ENCODE data around the gene C19orf12. TPM values are rescaled to one million over a fixed set of nuclear protein-coding genes. Genes with fewer than 3 reads are reported as not detected.

Gene C19orf12
- total RNA-seq, 2 experiments from 2014 or later = 12.5 to 20.6 TPM

GRCh38 chr19:29752450-29753025 is 37.5 kb upstream of the C19orf12 start:
- H3K36me3 ChIP-seq (ENCODE audit: insufficient read depth, low read length) = no peaks in the 10 kb centered on the region
- DNase-seq (ENCODE audit: low spot score) = no peak
- no peak for TF ChIP-seq CTCF (conservative IDR thresholded peaks at IDR 0.05; ENCODE audit: low read length)
- no peak for TF ChIP-seq EZH2phosphoT487 (IDR thresholded peaks at IDR 0.05; ENCODE audit: borderline replicate concordance, low read depth, low read length)
- H2AFZ ChIP-seq (ENCODE audit: low read length) = no peak overlapping the region
- H3K27ac ChIP-seq (ENCODE audit: low read depth, low read length, poor library complexity, severe bottlenecking) = no peak overlapping the region
- ChIA-PET CTCF (ENCODE audit: unreplicated experiment) (interaction anchor here (0.6 kb wide), 1 partner anchor 117 kb away, joined by 5 read pairs; no protein-coding TSS in a partner anchor), POLR2A (interaction anchor here (0.6 kb wide), 1 partner anchor 98 kb away, joined by 3 read pairs; no protein-coding TSS in a partner anchor)
- H3K4me1 ChIP-seq (ENCODE audit: insufficient read depth, low read length, poor library complexity, severe bottlenecking) = no peaks in the 10 kb centered on the region
- BruUV-seq (replicated peaks) = no TSS peak
- no peaks in the 10 kb centered on the region for H3K79me2 ChIP-seq (ENCODE audit: insufficient read depth, low read depth, low read length)
- H3K4me2 ChIP-seq (ENCODE audit: low read length) = no peak overlapping the region
- H3K9me3 ChIP-seq (ENCODE audit: low read length) = no peaks in the 10 kb centered on the region
- H3K4me3 ChIP-seq (ENCODE audit: low read depth, low read length, poor library complexity, severe bottlenecking) = no peak overlapping the region
- no peaks in the 10 kb centered on the region for H3K9me2 ChIP-seq (ENCODE audit: insufficient read depth, low read length)
- no peaks in the 10 kb centered on the region for H4K20me1 ChIP-seq (ENCODE audit: insufficient read depth, low read length)
- intact Hi-C loops (cut with micrococcal nuclease; ENCODE audit: unreplicated experiment) = no loop called here

- ChIA-PET POLR2A (interaction anchor here (0.6 kb wide), 1 partner anchor 99 kb away, joined by 3 read pairs; no protein-coding TSS in a partner anchor), CTCF (ENCODE audit: unreplicated experiment) (no interaction called here)
- DNase-seq (ENCODE audit: low spot score) = no peak
- no peak overlapping the region for H3K27ac ChIP-seq (ENCODE audit: low read depth, low read length, poor library complexity, severe bottlenecking)
- TF ChIP-seq EZH2phosphoT487 (IDR thresholded peaks at IDR 0.05; ENCODE audit: borderline replicate concordance, low read depth, low read length) (no peak), CTCF (conservative IDR thresholded peaks at IDR 0.05; ENCODE audit: low read length) (no peak)
- no peaks in the 10 kb centered on the region for H4K20me1 ChIP-seq (ENCODE audit: insufficient read depth, low read length)
- no peak overlapping the region for H3K4me2 ChIP-seq (ENCODE audit: low read length)
- no peaks in the 10 kb centered on the region for H3K9me3 ChIP-seq (ENCODE audit: low read length)
- H3K9me2 ChIP-seq (ENCODE audit: insufficient read depth, low read length) = no peaks in the 10 kb centered on the region
- no peak overlapping the region for H2AFZ ChIP-seq (ENCODE audit: low read length)
- no peak overlapping the region for H3K4me3 ChIP-seq (ENCODE audit: low read depth, low read length, poor library complexity, severe bottlenecking)
- intact Hi-C loops (cut with micrococcal nuclease; ENCODE audit: unreplicated experiment) = no loop called here
- no peaks in the 10 kb centered on the region for H3K36me3 ChIP-seq (ENCODE audit: insufficient read depth, low read length)
- no TSS peak for BruUV-seq (replicated peaks)
- no peaks in the 10 kb centered on the region for H3K79me2 ChIP-seq (ENCODE audit: insufficient read depth, low read depth, low read length)
- no peaks in the 10 kb centered on the region for H3K4me1 ChIP-seq (ENCODE audit: insufficient read depth, low read length, poor library complexity, severe bottlenecking)
Measured at GRCh38 chr19:29751932-29752331, 36.9 kb upstream of the C19orf12 start.

GRCh38 chr19:29750001-29750400 is 34.9 kb upstream of the C19orf12 start:
- Histone ChIP-seq H3K9me2 (ENCODE audit: insufficient read depth, low read length) (no peaks in the 10 kb centered on the region), H3K4me1 (ENCODE audit: insufficient read depth, low read length, poor library complexity, severe bottlenecking) (no peaks in the 10 kb centered on the region), H3K36me3 (ENCODE audit: insufficient read depth, low read length) (no peaks in the 10 kb centered on the region), H3K4me3 (ENCODE audit: low read depth, low read length, poor library complexity, severe bottlenecking) (no peak overlapping the region), H2AFZ (ENCODE audit: low read length) (no peak overlapping the region), H3K9me3 (ENCODE audit: low read length) (no peaks in the 10 kb centered on the region), H3K79me2 (ENCODE audit: insufficient read depth, low read depth, low read length) (no peaks in the 10 kb centered on the region), H3K27ac (ENCODE audit: low read depth, low read length, poor library complexity, severe bottlenecking) (no peak overlapping the region), H4K20me1 (ENCODE audit: insufficient read depth, low read length) (no peaks in the 10 kb centered on the region), H3K4me2 (ENCODE audit: low read length) (no peak overlapping the region)
- no peak for DNase-seq (ENCODE audit: low spot score)
- intact Hi-C loops (cut with micrococcal nuclease; ENCODE audit: unreplicated experiment) = no loop called here
- POLR2A ChIA-PET = no interaction called here
- BruUV-seq (replicated peaks) = no TSS peak
- CTCF ChIA-PET (ENCODE audit: unreplicated experiment) = no interaction called here
- TF ChIP-seq CTCF (conservative IDR thresholded peaks at IDR 0.05; ENCODE audit: low read length) (no peak), EZH2phosphoT487 (IDR thresholded peaks at IDR 0.05; ENCODE audit: borderline replicate concordance, low read depth, low read length) (no peak)

Measured in OCI-LY7 (cell line).